Panc1 (cell line): ENCODE data around the gene ANKLE2.

Experiments
- CTCF ChIP-seq: fragments of 450-650 bp; IDR thresholded peaks from 2 replicates; pipeline ENCODE4 v1.5.1; 2017; ENCODE audit warnings: mild to moderate bottlenecking
- POLR2AphosphoS5 ChIP-seq: IDR thresholded peaks from 2 replicates; pipeline ENCODE4 v1.6.1; 2012; ENCODE audit warnings: mild to moderate bottlenecking, low read depth, low read length, moderate library complexity
- REST ChIP-seq, 2 experiments: IDR thresholded peaks; 2 replicates each; pipeline ENCODE4 v1.6.1; 2011 to 2012; ENCODE audit warnings: low read depth in 2 of 2, control low read depth in 1 of 2, low read length in 1 of 2, mild to moderate bottlenecking in 1 of 2, moderate library complexity in 1 of 2; ENCODE audit not compliant: insufficient read depth in 1 of 2
- SIN3A ChIP-seq: IDR thresholded peaks from 2 replicates; pipeline ENCODE4 v1.6.1; 2012; ENCODE audit warnings: low read depth, mild to moderate bottlenecking, low read length, moderate library complexity, borderline replicate concordance; ENCODE audit not compliant: insufficient read depth
- TCF7L2 ChIP-seq: IDR thresholded peaks from 2 replicates; pipeline ENCODE4 v1.6.1; 2011; ENCODE audit warnings: mild to moderate bottlenecking, low read depth, low read length, inconsistent platforms

- TF ChIP-seq CTCF = no peak
- TF ChIP-seq POLR2AphosphoS5 = no peak
- TF ChIP-seq REST (IDR thresholded peaks at IDR 0.05; ENCODE audit: insufficient read depth in 1 of 2, low read depth in 2 of 2, low read length in 1 of 2) = no peak
- no peak for TF ChIP-seq SIN3A
- TF ChIP-seq TCF7L2 = no peak
Measured at GRCh38 chr12:132775502-132776229, 14.0 kb upstream of the ANKLE2 start.
